K562 (cell line): ENCODE results near the gene MAGI3. TPM values are rescaled to one million over a fixed set of nuclear protein-coding genes. Genes with fewer than 3 reads are reported as not detected.

Source experiments
- BCL6 ChIP-seq: fragments of 250-450 bp; sonication (Bioruptor Pico); IDR thresholded peaks from 2 replicates; pipeline ENCODE4 v1.4.0; 2020
- BCOR ChIP-seq: fragments of 450-650 bp; IDR thresholded peaks from 2 replicates; pipeline ENCODE4 v1.6.1; 2016
- BHLHE40 ChIP-seq: IDR thresholded peaks from 2 replicates; pipeline ENCODE4 v1.6.1; 2011; ENCODE audit warnings: low read length, improper control_type of control experiment
- BRF1 ChIP-seq: IDR thresholded peaks from 3 replicates; pipeline ENCODE4 v1.6.1; 2011; ENCODE audit warnings: borderline replicate concordance, mild to moderate bottlenecking; ENCODE audit not compliant: insufficient read length; ENCODE audit errors: extremely low read depth
- FOXO4 ChIP-seq: fragments of 450-650 bp; formaldehyde crosslinking; IDR thresholded peaks from 2 replicates; pipeline ENCODE4 v1.4.0; 2020; ENCODE audit warnings: mild to moderate bottlenecking, moderate library complexity
- HSF4 ChIP-seq: fragments of 250-450 bp; sonication (Bioruptor Pico); IDR thresholded peaks from 2 replicates; pipeline ENCODE4 v2.1.2; 2022; ENCODE audit warnings: mild to moderate bottlenecking, moderate library complexity, borderline replicate concordance
- IFI16 ChIP-seq: fragments of 250-450 bp; sonication (Bioruptor Pico); IDR thresholded peaks from 2 replicates; pipeline ENCODE4 v2.1.2; 2022; ENCODE audit warnings: mild to moderate bottlenecking, inconsistent platforms
- KLF6 ChIP-seq: fragments of 250-450 bp; sonication (Bioruptor Pico); IDR thresholded peaks from 2 replicates; pipeline ENCODE4 v1.4.0; 2020; ENCODE audit warnings: mild to moderate bottlenecking, moderate library complexity, borderline replicate concordance
- MAFG ChIP-seq: fragments of 450-650 bp; conservative IDR thresholded peaks from 2 replicates; pipeline ENCODE4 v1.6.1; 2016; ENCODE audit warnings: missing genetic modification characterization, missing compliant biosample characterization
- MAFK ChIP-seq: IDR thresholded peaks from 2 replicates; pipeline ENCODE4 v1.6.1; 2011; ENCODE audit warnings: low read length, improper control_type of control experiment
- MYC ChIP-seq, 2 experiments: fragments of 250-450 bp in 1 of 2; sonication (Bioruptor Pico) in 1 of 2; IDR thresholded peaks; 2 replicates each; pipeline versions ENCODE4 v1.5.1 to v1.6.1; 2012 to 2021; ENCODE audit warnings: low read depth in 2 of 2, borderline replicate concordance in 1 of 2, improper control_type of control experiment in 1 of 2, low read length in 1 of 2, mild to moderate bottlenecking in 1 of 2, moderate library complexity in 1 of 2
- NBN ChIP-seq: fragments of 450-650 bp; IDR thresholded peaks from 2 replicates; pipeline ENCODE4 v1.6.1; 2016; ENCODE audit warnings: low read depth, mild to moderate bottlenecking
- NCOR1 ChIP-seq: fragments of 450-650 bp; IDR thresholded peaks from 2 replicates; pipeline ENCODE4 v1.6.1; 2016; ENCODE audit warnings: mild to moderate bottlenecking, moderate library complexity
- PTTG1 ChIP-seq: fragments of 450-650 bp; IDR thresholded peaks from 2 replicates; pipeline ENCODE4 v1.6.1; 2016; ENCODE audit warnings: low read depth, mild to moderate bottlenecking, missing genetic modification characterization, missing compliant biosample characterization
- SMARCA4 ChIP-seq: fragments of 450-650 bp; IDR thresholded peaks from 2 replicates; pipeline ENCODE4 v1.6.1; 2016
- STAG1 ChIP-seq: sonication (generic); formaldehyde crosslinking; IDR thresholded peaks from 2 replicates; pipeline ENCODE4 v1.5.0; 2020; ENCODE audit warnings: missing genetic modification reagents, borderline replicate concordance
- ZBED1 ChIP-seq: IDR thresholded peaks from 2 replicates; pipeline ENCODE4 v1.6.1; 2014
- ZC3H11A ChIP-seq: IDR thresholded peaks from 2 replicates; pipeline ENCODE4 v1.6.1; 2012; ENCODE audit warnings: low read depth, low read length, improper control_type of control experiment
- ZNF239 ChIP-seq: fragments of 250-450 bp; sonication (Bioruptor Pico); IDR thresholded peaks from 2 replicates; pipeline ENCODE4 v1.4.0; 2020; ENCODE audit warnings: mild to moderate bottlenecking
- ZNF444 ChIP-seq: fragments of 250-450 bp; sonication (Bioruptor Pico); IDR thresholded peaks from 2 replicates; pipeline ENCODE4 v1.4.0; 2020; ENCODE audit warnings: mild to moderate bottlenecking, moderate library complexity
- ZNF551 ChIP-seq: fragments of 250-450 bp; sonication (Bioruptor Pico); IDR thresholded peaks from 2 replicates; pipeline ENCODE4 v1.5.0; 2021; ENCODE audit warnings: mild to moderate bottlenecking, moderate library complexity
- ZNF766 ChIP-seq: fragments of 200-800 bp; sonication (Bioruptor generic); conservative IDR thresholded peaks from 2 replicates; pipeline ENCODE4 v1.6.1; 2016; ENCODE audit warnings: missing genetic modification characterization, missing compliant biosample characterization
- ZZZ3 ChIP-seq: fragments of 450-650 bp; IDR thresholded peaks from 2 replicates; pipeline ENCODE4 v1.6.1; 2016; ENCODE audit warnings: antibody characterized with exemption, mild to moderate bottlenecking, moderate library complexity
- polyA plus RNA-seq, 8 experiments: library from polyadenylated mRNA; depleted of rRNA in 4 of 8; stranded (reverse) in 5 of 8; unstranded in 3 of 8; fragments of >200 nt; fragmentation: Nextera tagmentation in 2 of 8; fragmentation: Illumina TruSeq in 1 of 8; extraction: Ambion mirVana in 2 of 8; extraction: Trizol in 1 of 8; gene quantifications; 2 replicates each; pipeline versions ENCODE4 v1.2.1 to v1.2.3, GENCODE V29; 2011 to 2014; ENCODE audit warnings: inconsistent platforms in 1 of 8, missing spikeins in 1 of 8
- total RNA-seq, 7 experiments: library from RNA; depleted of rRNA in 6 of 7; stranded (reverse); fragments of >200 nt in 6 of 7; fragmentation: Illumina TruSeq in 2 of 7; extraction: Trizol in 2 of 7; gene quantifications; 2 replicates each; pipeline versions ENCODE4 v1.2.1 to v1.2.3, GENCODE V29; 2011 to 2021; ENCODE audit warnings: low replicate concordance in 1 of 7
- TF ChIP-seq, protein P1 (sequence below), 2 experiments: fragments of 450-650 bp in 1 of 2; IDR thresholded peaks; 2 replicates each; pipeline ENCODE4 v1.6.1; 2011 to 2017; ENCODE audit warnings: low read depth in 2 of 2, antibody characterized with exemption in 1 of 2, borderline replicate concordance in 1 of 2, low read length in 1 of 2, mild to moderate bottlenecking in 1 of 2, mixed read lengths in 1 of 2; ENCODE audit not compliant: control insufficient read depth in 1 of 2
- TF ChIP-seq, protein P2 (sequence below): fragments of 450-650 bp; formaldehyde crosslinking; IDR thresholded peaks from 2 replicates; pipeline ENCODE4 v1.4.0; 2022; ENCODE audit warnings: mild to moderate bottlenecking, moderate library complexity

MAGI3 gene
- total and polyA plus RNA-seq, 9 of the 15 experiments (the other 6 are each of a cell fraction or from before 2014, with no cell fraction given) = 1.0 to 8.6 (median 5.5) TPM

DNA sequence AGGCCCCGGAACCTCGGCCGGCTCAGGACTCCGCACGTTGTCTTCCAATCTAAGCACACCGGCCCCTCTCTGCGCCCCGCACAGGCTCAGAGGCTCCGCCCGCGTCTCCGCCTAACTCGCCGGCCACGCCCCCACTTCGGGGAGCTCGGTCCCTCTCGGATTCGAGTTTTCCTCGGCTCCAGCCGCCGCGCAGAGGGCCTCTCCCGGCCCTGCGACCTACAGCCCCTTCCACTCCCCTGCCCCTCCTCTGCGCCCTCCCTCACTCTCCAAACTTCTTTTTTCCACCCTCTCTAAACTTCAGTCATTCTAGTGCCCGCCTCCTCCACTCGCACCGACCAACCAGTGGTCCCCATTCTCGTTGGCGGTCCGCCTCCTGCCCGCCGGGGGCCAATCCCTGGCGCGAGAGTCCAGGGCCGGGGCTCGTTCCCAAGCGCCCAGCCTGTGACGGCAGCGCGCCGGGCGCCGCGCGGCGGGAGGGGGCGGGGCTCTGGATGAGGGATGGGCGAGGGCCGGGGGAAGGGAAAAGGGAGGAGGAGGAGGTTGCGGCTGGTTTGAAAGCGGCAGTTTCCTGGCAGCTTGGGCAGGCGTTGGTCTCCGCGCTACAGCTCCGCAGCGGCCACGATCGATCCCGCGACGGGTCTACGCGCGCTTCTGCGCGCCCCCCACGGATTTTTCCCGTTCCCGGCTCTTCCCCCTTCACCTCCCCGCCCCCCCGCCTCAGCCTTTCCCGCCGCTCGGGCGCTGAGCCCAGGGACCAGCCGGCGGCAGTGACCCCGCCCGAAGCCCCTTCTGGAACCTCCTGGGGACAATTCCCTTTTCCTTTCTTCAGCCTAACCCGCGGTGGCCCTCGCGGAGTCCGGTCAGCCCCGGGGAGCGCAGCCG lies at the start of gene MAGI3 (continued):
- TF ChIP-seq, protein P1, sequence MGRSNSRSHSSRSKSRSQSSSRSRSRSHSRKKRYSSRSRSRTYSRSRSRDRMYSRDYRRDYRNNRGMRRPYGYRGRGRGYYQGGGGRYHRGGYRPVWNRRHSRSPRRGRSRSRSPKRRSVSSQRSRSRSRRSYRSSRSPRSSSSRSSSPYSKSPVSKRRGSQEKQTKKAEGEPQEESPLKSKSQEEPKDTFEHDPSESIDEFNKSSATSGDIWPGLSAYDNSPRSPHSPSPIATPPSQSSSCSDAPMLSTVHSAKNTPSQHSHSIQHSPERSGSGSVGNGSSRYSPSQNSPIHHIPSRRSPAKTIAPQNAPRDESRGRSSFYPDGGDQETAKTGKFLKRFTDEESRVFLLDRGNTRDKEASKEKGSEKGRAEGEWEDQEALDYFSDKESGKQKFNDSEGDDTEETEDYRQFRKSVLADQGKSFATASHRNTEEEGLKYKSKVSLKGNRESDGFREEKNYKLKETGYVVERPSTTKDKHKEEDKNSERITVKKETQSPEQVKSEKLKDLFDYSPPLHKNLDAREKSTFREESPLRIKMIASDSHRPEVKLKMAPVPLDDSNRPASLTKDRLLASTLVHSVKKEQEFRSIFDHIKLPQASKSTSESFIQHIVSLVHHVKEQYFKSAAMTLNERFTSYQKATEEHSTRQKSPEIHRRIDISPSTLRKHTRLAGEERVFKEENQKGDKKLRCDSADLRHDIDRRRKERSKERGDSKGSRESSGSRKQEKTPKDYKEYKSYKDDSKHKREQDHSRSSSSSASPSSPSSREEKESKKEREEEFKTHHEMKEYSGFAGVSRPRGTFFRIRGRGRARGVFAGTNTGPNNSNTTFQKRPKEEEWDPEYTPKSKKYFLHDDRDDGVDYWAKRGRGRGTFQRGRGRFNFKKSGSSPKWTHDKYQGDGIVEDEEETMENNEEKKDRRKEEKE (IDR thresholded peaks at IDR 0.05; ENCODE audit: borderline replicate concordance in 1 of 2, control insufficient read depth in 1 of 2, low read depth in 2 of 2, low read length in 1 of 2) = no peak
- 0 out of 2 replicates have a peak, but pooled peaks have one; percentile 45 for TF ChIP-seq ZNF444
- TF ChIP-seq ZNF766 (CRISPR knock-in tag) = no peak
- TF ChIP-seq BCOR = no peak
- no peak for TF ChIP-seq BRF1
- TF ChIP-seq HSF4 (CRISPR knock-in tag) = no peak
- TF ChIP-seq NBN = no peak
- TF ChIP-seq, protein P2, sequence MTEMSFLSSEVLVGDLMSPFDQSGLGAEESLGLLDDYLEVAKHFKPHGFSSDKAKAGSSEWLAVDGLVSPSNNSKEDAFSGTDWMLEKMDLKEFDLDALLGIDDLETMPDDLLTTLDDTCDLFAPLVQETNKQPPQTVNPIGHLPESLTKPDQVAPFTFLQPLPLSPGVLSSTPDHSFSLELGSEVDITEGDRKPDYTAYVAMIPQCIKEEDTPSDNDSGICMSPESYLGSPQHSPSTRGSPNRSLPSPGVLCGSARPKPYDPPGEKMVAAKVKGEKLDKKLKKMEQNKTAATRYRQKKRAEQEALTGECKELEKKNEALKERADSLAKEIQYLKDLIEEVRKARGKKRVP = no peak
- no peak for TF ChIP-seq IFI16 (CRISPR knock-in tag)
- no peak for TF ChIP-seq BCL6 (CRISPR knock-in tag)
- no peak for TF ChIP-seq MAFG
- TF ChIP-seq SMARCA4 = no peak
- no peak for TF ChIP-seq ZNF239
- TF ChIP-seq ZZZ3 = no peak
- no peak for TF ChIP-seq FOXO4
- TF ChIP-seq KLF6 = 0 out of 2 replicates have a peak, but pooled peaks have one; percentile 41
- TF ChIP-seq ZBED1 = no peak
- TF ChIP-seq BHLHE40 = no peak
- TF ChIP-seq MYC (IDR thresholded peaks at IDR 0.05; ENCODE audit: low read depth, low read length) = 0 out of 2 replicates have a peak, but pooled peaks have one; percentile 7
- TF ChIP-seq MYC (CRISPR knock-in tag; IDR thresholded peaks at IDR 0.05; ENCODE audit: borderline replicate concordance, low read depth) = no peak
- no peak for TF ChIP-seq ZC3H11A
- no peak for TF ChIP-seq ZNF551 (CRISPR knock-in tag)
- TF ChIP-seq STAG1 = no peak
- no peak for TF ChIP-seq MAFK
- TF ChIP-seq PTTG1 (tag) = no peak
- no peak for TF ChIP-seq NCOR1
